Activated CD4-positive, alpha-beta T cell treated with anti-CD3 and anti-CD28 coated beads, Interleukin-2, amount 50 U/mL, for 48 hours (primary cell): ENCODE data around the gene TRAF4.
"Not testable (repeated sequence)": the region's sequence is repeated elsewhere in the genome, so short reads cannot be mapped to it uniquely, and the experiment has no call there.

ENCODE experiments used
- DNase-seq, 2 experiments: peaks; one replicate each; pipeline ENCODE4 v3.0.0-alpha.2; 2020

Gene TRAF4

DNA sequence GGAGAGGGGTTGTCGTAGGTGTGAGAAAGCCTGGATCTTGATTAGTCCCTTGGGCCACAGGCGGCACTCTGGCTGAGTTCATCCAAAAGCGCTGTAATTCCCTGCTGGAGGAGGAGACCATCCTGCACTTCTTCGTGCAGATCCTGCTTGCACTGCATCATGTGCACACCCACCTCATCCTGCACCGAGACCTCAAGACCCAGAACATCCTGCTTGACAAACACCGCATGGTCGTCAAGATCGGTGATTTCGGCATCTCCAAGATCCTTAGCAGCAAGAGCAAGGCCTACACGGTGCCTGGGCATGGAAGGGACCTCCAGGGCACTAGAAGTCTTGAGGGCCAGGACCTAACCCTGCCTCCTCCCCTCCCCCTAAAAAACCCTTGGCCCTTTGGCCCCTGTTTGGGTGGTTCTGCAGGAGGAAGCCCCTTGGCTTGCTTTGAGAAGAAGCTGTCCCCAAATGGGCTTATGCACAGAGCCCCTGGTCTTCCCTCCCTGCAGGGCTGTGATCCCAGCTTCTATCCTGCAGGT, 9.0 kb upstream of the TRAF4 start:
- no peak for DNase-seq

- no peak for DNase-seq
Measured at GRCh38 chr17:28735242-28735722, 8.5 kb upstream of the TRAF4 start.

DNA sequence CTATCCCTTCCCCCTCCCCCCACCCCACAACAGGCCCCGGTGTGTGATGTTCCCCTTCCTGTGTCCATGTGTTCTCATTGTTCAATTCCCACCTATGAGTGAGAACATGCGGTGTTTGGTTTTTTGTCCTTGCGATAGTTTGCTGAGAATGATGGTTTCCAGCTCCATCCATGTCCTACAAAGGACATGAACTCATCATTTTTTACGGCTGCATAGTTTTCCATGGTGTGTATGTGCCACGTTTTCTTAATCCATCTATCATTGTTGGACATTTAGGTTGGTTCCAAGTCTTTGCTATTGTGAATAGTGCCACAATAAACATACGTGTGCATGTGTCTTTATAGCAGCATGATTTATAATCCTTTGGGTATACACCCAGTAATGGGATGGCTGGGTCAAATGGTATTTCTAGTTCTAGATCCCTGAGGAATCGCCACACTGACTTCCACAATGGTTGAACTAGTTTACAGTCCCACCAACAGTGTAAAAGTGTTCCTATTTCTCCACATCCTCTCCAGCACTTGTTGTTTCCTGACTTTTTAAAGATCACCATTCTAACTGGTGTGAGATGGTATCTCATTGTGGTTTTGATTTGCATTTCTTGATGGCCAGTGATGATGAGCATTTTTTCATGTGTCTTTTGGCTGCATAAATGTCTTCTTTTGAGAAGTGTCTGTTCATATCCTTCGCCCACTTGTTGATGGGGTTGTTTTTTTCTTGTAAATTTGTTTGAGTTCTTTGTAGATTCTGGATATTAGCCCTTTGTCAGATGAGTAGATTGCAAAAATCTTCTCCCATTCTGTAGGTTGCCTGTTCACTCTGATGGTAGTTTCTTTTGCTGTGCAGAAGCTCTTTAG, 7.7 kb upstream of the TRAF4 start:
- DNase-seq, result not testable (repeated sequence)

- no peak for DNase-seq
Measured at GRCh38 chr17:28737316-28737715, 6.5 kb upstream of the TRAF4 start.

- no peak for DNase-seq
Measured at GRCh38 chr17:28737770-28738679, 5.8 kb upstream of the TRAF4 start.

DNA sequence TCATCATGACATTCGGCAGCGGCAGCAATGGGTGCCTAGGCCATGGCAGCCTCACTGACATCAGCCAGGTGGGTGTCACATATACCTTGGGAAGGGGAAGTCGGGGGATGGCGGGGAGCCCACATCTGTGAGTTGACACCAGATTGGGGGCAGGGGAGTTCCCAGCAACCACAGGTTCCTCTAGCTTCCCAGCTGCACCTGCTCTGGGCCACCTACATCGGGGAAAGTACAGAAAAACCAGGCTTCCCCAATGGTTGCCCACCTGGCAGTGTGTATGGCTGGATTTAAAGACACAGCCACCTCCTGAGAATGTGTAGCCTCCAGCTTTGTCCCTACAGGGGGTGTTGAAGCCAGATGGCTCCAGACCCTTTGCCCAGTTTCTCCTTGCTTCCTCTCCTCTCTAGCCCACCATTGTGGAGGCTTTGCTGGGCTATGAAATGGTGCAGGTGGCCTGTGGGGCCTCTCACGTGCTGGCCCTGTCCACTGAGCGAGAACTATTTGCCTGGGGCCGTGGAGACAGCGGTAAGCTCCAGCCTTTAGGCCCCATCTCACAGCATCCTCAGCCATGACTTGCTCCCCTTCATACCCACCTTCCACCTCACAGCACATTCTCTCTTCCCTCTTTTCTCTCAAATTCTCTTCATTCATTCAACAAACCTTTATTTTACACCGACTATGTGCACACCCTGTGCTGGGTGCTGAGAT, 5.0 kb upstream of the TRAF4 start:
- DNase-seq, result peak; percentile 44 to 62

DNA sequence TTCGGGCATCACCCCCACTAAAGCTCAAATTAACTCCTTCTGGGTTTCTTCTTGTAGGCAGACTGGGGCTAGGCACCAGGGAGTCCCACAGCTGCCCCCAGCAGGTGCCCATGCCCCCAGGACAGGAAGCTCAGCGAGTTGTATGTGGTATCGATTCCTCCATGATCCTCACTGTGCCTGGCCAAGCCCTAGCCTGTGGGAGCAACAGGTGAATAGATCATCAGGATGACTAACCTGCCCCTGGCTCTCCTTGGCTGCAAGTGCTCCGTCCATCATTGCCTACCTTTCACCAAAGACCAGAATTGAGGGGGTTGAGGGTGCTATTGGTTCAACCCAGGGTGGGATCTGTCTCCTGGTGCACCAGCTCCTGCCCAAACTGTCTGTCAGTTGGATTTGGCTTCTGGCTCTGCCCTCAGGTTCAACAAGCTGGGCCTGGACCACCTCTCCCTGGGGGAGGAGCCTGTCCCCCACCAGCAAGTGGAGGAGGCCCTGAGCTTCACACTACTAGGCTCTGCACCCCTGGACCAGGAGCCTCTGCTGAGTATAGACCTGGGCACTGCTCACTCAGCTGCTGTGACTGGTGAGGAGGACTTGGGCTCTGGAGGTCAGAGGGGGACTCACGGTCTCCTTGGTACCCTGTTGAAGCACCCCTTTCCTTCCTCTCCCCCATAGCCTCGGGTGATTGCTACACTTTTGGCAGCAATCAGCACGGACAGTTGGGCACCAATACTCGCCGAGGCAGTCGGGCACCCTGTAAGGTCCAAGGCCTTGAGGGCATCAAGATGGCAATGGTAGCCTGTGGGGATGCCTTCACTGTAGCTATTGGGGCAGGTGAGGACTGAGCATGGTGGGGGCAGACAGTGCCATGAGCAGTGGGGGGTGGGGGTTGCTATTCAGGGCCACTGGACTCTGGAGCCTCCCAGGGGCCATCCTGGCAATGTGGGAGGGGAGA, 3.1 kb upstream of the TRAF4 start:
- no peak for DNase-seq

DNA sequence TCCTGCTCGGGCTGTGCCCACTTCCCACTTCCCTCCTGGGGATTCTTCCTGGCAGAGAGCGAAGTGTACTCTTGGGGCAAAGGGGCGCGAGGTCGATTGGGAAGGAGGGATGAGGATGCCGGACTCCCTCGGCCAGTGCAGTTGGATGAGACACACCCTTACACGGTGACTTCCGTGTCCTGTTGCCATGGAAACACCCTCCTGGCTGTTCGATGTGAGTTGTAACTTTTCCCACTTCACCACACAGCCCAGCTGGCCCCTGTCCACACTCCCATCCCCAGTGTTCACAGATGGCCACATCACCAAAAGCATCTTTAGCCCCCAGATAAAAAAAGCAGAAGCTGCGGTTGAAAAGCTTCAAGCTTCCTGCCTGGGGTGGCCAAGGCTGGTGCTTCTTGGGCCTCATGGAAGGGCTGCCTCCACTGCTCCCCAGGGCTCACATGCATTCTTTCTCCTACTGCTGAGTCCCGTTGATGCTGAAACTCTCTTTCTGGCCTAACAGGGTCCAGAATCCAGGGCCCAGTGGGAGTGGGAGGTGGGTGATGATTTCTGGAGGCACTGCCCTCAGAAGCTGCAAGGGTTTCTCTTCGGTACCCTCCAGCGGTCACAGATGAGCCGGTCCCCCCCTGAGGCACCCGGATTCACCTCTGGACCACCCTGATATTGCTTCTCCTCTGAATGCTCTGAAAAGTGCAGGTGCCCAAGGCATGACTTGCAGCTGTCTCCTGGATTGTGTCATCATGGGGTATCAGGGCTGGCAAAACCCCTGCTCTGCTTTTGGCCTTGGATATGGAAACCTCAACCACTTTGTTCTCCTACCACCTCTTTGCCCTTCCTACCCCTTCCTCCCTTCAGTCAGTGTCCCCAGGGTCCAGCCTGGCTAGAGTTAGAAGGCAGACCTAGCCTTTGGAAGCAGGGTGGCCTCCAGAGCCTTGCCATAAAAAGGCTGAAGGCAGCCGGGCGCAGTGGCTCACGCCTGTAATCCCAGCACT, 2.2 kb upstream of the TRAF4 start:
- DNase-seq, result no peak

- DNase-seq, result peak; percentile 73 to 77
Measured at GRCh38 chr17:28744104-28744971, 527 bp downstream of the TRAF4 start.

- DNase-seq, result no peak
Measured at GRCh38 chr17:28744972-28745785, 1.4 kb downstream of the TRAF4 start.

DNA sequence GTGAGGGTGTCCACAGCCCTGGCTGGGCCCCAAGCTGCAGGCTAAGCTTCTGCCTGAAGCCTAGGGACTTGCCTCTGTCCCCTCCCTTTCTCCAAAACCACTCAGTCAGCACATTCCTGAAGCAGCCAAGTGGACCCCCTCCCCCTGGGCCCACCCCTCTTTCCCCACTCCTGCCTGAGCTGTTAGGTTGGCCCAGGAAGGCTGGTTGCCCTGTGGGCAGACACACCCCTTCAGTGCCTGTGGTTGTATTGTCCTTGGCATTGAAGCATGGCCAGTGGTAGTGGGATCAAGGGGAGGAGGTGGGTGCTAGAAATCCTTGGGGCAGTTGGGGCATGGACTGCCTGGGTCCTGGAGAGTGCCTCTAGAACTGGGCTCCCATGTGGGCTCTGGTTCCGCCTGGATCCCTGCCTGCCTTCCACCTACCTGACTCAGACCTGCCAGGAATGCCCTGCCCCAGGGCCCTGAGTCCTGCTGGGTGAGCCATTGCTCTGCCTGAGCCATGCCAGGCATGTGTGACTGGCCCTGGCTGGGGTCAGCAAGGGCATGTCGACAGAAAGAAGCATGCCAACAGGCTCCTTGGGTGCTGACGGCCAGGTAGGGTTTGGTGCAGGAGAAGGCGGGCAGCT, 2.1 kb downstream of the TRAF4 start:
- no peak for DNase-seq

DNA sequence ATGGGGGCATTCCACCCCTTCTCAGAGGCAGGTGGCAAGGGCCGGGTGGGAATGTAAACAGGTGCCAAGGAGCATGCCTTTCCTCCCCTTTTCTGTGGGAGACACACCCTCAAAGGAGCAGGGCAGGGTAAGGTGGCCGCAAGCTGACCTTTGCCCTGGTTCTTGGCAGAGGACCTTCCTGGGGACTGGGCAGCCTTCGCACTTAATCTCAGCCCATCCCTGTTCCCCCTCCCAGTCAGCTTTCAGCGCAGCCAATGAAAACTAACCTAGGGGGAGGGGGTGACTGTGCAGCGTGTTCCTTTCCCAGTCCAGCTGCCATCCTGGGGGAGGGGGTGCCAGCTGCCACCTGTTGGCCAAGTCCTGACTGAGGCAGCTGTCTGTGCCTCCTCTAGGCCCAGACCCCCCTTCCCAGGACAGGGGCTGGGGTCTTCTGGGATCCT, 2.8 kb downstream of the TRAF4 start:
- DNase-seq, result no peak

GRCh38 chr17:28747051-28747691, 3.4 kb downstream of the TRAF4 start:
- no peak for DNase-seq

- DNase-seq, result no peak
Measured at GRCh38 chr17:28747801-28748750, 4.3 kb downstream of the TRAF4 start.

GRCh38 chr17:28748852-28749515, 5.2 kb downstream of the TRAF4 start:
- DNase-seq, result no peak
